SK-N-SH treated with all-trans-retinoic acid at 6 μM for 48 hours (cell line): ENCODE measurements around the gene ARMH4.

Experiments
- ATAC-seq: fragments of 200-7000 bp; cut with Tn5 transposase; 3 replicates; pipeline ENCODE4 v1.9.1; 2020; ENCODE audit warnings: mild to moderate bottlenecking, moderate library complexity
- ARNTL ChIP-seq: fragments of 450-650 bp; formaldehyde crosslinking; IDR thresholded peaks from 2 replicates; pipeline ENCODE4 v1.5.0; 2020; ENCODE audit warnings: low read depth, mild to moderate bottlenecking, moderate library complexity, borderline replicate concordance
- BACH2 ChIP-seq: fragments of 250-450 bp; sonication (Bioruptor Pico); IDR thresholded peaks from 2 replicates; pipeline ENCODE4 v1.9.0; 2021; ENCODE audit warnings: mild to moderate bottlenecking, borderline replicate concordance
- CREB5 ChIP-seq: fragments of 250-450 bp; sonication (Bioruptor Pico); IDR thresholded peaks from 2 replicates; pipeline ENCODE4 v1.5.1; 2020; ENCODE audit warnings: low read depth, mild to moderate bottlenecking, moderate library complexity
- CSDC2 ChIP-seq: fragments of 250-450 bp; sonication (Bioruptor Pico); IDR thresholded peaks from 2 replicates; pipeline ENCODE4 v1.5.0; 2020; ENCODE audit warnings: mild to moderate bottlenecking, moderate library complexity
- CSRNP3 ChIP-seq: fragments of 250-450 bp; sonication (Bioruptor Pico); IDR thresholded peaks from 2 replicates; pipeline ENCODE4 v1.5.1; 2021; ENCODE audit warnings: mild to moderate bottlenecking, moderate library complexity
- ESRRG ChIP-seq: fragments of 250-450 bp; sonication (Bioruptor Pico); IDR thresholded peaks from 2 replicates; pipeline ENCODE4 v1.6.1; 2021; ENCODE audit warnings: mild to moderate bottlenecking
- GLIS3 ChIP-seq: fragments of 250-450 bp; sonication (Bioruptor Pico); IDR thresholded peaks from 2 replicates; pipeline ENCODE4 v1.5.0; 2020; ENCODE audit warnings: mild to moderate bottlenecking, moderate library complexity
- ISL1 ChIP-seq: fragments of 250-450 bp; sonication (Bioruptor Pico); IDR thresholded peaks from 2 replicates; pipeline ENCODE4 v2.1.2; 2022; ENCODE audit warnings: mild to moderate bottlenecking, moderate library complexity
- OSR1 ChIP-seq: fragments of 250-450 bp; sonication (Bioruptor Pico); IDR thresholded peaks from 2 replicates; pipeline ENCODE4 v1.8.0; 2022; ENCODE audit warnings: moderate library complexity, mild to moderate bottlenecking, inconsistent platforms
- PATZ1 ChIP-seq: fragments of 250-450 bp; sonication (Bioruptor Pico); IDR thresholded peaks from 2 replicates; pipeline ENCODE4 v1.8.0; 2020; ENCODE audit warnings: mild to moderate bottlenecking, moderate library complexity, borderline replicate concordance
- POU6F1 ChIP-seq: fragments of 250-450 bp; sonication (Bioruptor Pico); IDR thresholded peaks from 2 replicates; pipeline ENCODE4 v1.8.0; 2021; ENCODE audit warnings: low read depth, mild to moderate bottlenecking, moderate library complexity, borderline replicate concordance
- PPARA ChIP-seq: fragments of 250-450 bp; sonication (Bioruptor Pico); IDR thresholded peaks from 2 replicates; pipeline ENCODE4 v1.5.0; 2020; ENCODE audit warnings: mild to moderate bottlenecking, borderline replicate concordance
- RARB ChIP-seq: fragments of 250-450 bp; sonication (Bioruptor Pico); IDR thresholded peaks from 2 replicates; pipeline ENCODE4 v1.8.0; 2021; ENCODE audit warnings: mild to moderate bottlenecking, moderate library complexity
- SNAI2 ChIP-seq: fragments of 250-450 bp; sonication (Bioruptor Pico); IDR thresholded peaks from 2 replicates; pipeline ENCODE4 v1.5.0; 2020; ENCODE audit warnings: mild to moderate bottlenecking, moderate library complexity
- TCF4 ChIP-seq: fragments of 250-450 bp; sonication (Bioruptor Pico); IDR thresholded peaks from 2 replicates; pipeline ENCODE4 v1.8.0; 2021; ENCODE audit warnings: mild to moderate bottlenecking, moderate library complexity, borderline replicate concordance
- TOX ChIP-seq: fragments of 250-450 bp; sonication (Bioruptor Pico); IDR thresholded peaks from 2 replicates; pipeline ENCODE4 v1.8.0; 2021; ENCODE audit warnings: mild to moderate bottlenecking, moderate library complexity, borderline replicate concordance
- TSHZ2 ChIP-seq: fragments of 250-450 bp; sonication (Bioruptor Pico); IDR thresholded peaks from 2 replicates; pipeline ENCODE4 v1.5.0; 2020; ENCODE audit warnings: mild to moderate bottlenecking, moderate library complexity
- ZC3H10 ChIP-seq: fragments of 250-450 bp; sonication (Bioruptor Pico); IDR thresholded peaks from 2 replicates; pipeline ENCODE4 v1.5.1; 2021; ENCODE audit warnings: mild to moderate bottlenecking, moderate library complexity
- ZFP3 ChIP-seq: fragments of 250-450 bp; sonication (Bioruptor Pico); IDR thresholded peaks from 2 replicates; pipeline ENCODE4 v1.5.0; 2020; ENCODE audit warnings: mild to moderate bottlenecking, moderate library complexity
- ZFP30 ChIP-seq: fragments of 450-650 bp; formaldehyde crosslinking; IDR thresholded peaks from 2 replicates; pipeline ENCODE4 v1.5.0; 2022; ENCODE audit warnings: mild to moderate bottlenecking, moderate library complexity
- ZNF565 ChIP-seq: fragments of 450-650 bp; formaldehyde crosslinking; conservative IDR thresholded peaks from 2 replicates; pipeline ENCODE4 v1.5.0; 2020; ENCODE audit warnings: low read depth, mild to moderate bottlenecking, moderate library complexity
- ZNF70 ChIP-seq: fragments of 450-650 bp; formaldehyde crosslinking; IDR thresholded peaks from 2 replicates; pipeline ENCODE4 v1.5.0; 2020; ENCODE audit warnings: mild to moderate bottlenecking, moderate library complexity
- ZNF8 ChIP-seq: fragments of 450-650 bp; formaldehyde crosslinking; IDR thresholded peaks from 2 replicates; pipeline ENCODE4 v1.5.0; 2020; ENCODE audit warnings: mild to moderate bottlenecking, moderate library complexity

ARMH4 gene

GRCh38 chr14:58091883-58092630 lies 60.0 kb downstream of the ARMH4 start:
- no peak for ATAC-seq
- no peak for TF ChIP-seq CSDC2 (CRISPR knock-in tag)

- no peak for ATAC-seq
- no peak for TF ChIP-seq ESRRG (CRISPR knock-in tag)
- TF ChIP-seq ZNF8 (CRISPR knock-in tag), result no peak
- TF ChIP-seq TSHZ2, result no peak
- TF ChIP-seq POU6F1, result no peak
- no peak for TF ChIP-seq ZNF565 (CRISPR knock-in tag)
- TF ChIP-seq GLIS3, result no peak
- TF ChIP-seq ZFP30 (CRISPR knock-in tag), result no peak
- TF ChIP-seq CREB5 (CRISPR knock-in tag), result no peak
- no peak for TF ChIP-seq CSDC2 (CRISPR knock-in tag)
- TF ChIP-seq RARB (CRISPR knock-in tag), result no peak
- no peak for TF ChIP-seq CSRNP3
- TF ChIP-seq TCF4 (CRISPR knock-in tag), result no peak
- TF ChIP-seq ZNF70, result no peak
- TF ChIP-seq PATZ1, result no peak
- no peak for TF ChIP-seq ARNTL (CRISPR knock-in tag)
- no peak for TF ChIP-seq ISL1 (CRISPR knock-in tag)
- no peak for TF ChIP-seq ZFP3
- TF ChIP-seq OSR1 (CRISPR knock-in tag), result no peak
These were observed 62.4 kb downstream of the ARMH4 start for GRCh38 chr14:58089612-58090011.

GRCh38 chr14:58088961-58089360 lies 63.1 kb downstream of the ARMH4 start:
- ATAC-seq, result no peak
- TF ChIP-seq ESRRG (CRISPR knock-in tag), result no peak
- TF ChIP-seq SNAI2 (CRISPR knock-in tag), result no peak
- no peak for TF ChIP-seq ARNTL (CRISPR knock-in tag)
- no peak for TF ChIP-seq CSDC2 (CRISPR knock-in tag)
- no peak for TF ChIP-seq GLIS3
- TF ChIP-seq ZFP30 (CRISPR knock-in tag), result no peak
- TF ChIP-seq RARB (CRISPR knock-in tag), result no peak
- TF ChIP-seq BACH2, result no peak
- TF ChIP-seq POU6F1, result no peak
- no peak for TF ChIP-seq TSHZ2
- TF ChIP-seq CREB5 (CRISPR knock-in tag), result no peak
- no peak for TF ChIP-seq ZNF565 (CRISPR knock-in tag)
- no peak for TF ChIP-seq TOX (CRISPR knock-in tag)
- TF ChIP-seq ZC3H10 (CRISPR knock-in tag), result no peak
- no peak for TF ChIP-seq PPARA
